ENCODE measurements around the gene TNRC6C.

Gene TNRC6C

DNA sequence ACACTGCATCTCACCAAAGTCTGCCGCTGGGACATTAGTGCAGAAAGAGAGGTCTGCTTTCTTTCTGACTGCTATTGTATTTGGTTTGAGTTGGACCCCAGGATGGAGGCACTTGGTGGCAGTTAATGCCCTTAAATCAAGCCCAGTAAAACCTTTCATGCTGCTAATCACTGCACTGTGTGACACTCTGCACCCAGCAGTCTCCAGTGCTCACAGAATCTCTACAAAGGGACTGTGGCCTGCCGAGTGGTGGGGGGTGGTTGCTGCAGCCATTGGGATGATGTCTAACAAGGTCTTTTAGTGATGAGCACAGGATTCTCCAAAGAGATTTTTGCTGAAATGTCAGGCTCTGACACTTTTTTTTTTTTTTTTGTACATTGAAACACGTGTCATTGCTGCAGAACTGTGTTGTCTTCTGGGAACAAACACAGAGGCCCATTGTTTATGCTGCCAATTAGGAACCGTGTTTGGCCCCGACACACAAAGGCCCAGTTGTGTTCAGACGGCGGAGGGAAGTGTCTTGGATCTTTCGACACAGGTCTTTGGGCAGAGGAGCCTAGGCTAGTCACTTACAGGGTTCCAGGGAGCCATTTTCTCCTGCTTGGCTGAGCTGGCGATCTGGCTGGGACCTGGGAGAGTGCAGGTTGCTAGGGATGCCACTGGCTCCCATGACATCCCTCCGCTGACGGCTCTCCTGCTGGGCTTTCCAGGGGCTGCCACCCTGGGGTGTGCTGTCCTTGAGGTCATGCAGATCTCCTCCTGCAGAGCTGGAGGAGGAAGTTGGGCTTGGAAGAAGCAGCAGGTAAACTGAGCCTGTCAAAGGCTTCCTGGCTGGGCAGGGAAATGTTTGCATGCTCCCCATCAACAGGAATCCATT lies 16.2 kb upstream of the TNRC6C start:
- no peak overlapping the region for H3K4me3 ChIP-seq (ENCODE audit: low read depth, low read length)
- DNase-seq (ENCODE audit: low read depth): no peak
- TF ChIP-seq, protein P1, sequence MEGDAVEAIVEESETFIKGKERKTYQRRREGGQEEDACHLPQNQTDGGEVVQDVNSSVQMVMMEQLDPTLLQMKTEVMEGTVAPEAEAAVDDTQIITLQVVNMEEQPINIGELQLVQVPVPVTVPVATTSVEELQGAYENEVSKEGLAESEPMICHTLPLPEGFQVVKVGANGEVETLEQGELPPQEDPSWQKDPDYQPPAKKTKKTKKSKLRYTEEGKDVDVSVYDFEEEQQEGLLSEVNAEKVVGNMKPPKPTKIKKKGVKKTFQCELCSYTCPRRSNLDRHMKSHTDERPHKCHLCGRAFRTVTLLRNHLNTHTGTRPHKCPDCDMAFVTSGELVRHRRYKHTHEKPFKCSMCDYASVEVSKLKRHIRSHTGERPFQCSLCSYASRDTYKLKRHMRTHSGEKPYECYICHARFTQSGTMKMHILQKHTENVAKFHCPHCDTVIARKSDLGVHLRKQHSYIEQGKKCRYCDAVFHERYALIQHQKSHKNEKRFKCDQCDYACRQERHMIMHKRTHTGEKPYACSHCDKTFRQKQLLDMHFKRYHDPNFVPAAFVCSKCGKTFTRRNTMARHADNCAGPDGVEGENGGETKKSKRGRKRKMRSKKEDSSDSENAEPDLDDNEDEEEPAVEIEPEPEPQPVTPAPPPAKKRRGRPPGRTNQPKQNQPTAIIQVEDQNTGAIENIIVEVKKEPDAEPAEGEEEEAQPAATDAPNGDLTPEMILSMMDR (IDR thresholded peaks at IDR 0.05; ENCODE audit: low read depth, low read length, missing control alignments): no peak
- in situ Hi-C loops (cut with HindIII; ENCODE audit: low sequenced_read_pairs): no loop called here

DNA sequence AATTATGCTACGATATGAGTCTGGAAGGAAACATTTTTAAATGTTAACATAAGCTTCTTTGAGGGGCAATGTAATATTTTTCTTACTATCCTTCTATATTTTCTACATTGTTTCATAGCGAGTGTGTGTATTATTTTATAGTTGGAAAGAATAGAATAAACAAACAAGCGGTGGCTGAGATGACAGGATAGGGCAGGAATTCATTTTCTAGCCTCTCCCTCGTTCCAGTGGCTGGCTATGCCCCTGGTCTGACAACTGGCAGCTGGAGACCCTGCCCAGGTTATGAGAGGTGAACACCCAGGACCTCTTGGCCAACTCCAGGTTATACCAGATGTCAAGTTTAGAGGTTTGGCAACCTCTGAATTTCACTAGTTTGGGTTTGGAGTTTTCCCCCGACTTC lies 14.5 kb upstream of the TNRC6C start:
- TF ChIP-seq, protein P1 (IDR thresholded peaks at IDR 0.05; ENCODE audit: low read depth, low read length, missing control alignments): no peak
- no peak for DNase-seq (ENCODE audit: low read depth)
- no peak overlapping the region for H3K4me3 ChIP-seq (ENCODE audit: low read depth, low read length)
- in situ Hi-C loops (cut with HindIII; ENCODE audit: low sequenced_read_pairs): no loop called here

DNA sequence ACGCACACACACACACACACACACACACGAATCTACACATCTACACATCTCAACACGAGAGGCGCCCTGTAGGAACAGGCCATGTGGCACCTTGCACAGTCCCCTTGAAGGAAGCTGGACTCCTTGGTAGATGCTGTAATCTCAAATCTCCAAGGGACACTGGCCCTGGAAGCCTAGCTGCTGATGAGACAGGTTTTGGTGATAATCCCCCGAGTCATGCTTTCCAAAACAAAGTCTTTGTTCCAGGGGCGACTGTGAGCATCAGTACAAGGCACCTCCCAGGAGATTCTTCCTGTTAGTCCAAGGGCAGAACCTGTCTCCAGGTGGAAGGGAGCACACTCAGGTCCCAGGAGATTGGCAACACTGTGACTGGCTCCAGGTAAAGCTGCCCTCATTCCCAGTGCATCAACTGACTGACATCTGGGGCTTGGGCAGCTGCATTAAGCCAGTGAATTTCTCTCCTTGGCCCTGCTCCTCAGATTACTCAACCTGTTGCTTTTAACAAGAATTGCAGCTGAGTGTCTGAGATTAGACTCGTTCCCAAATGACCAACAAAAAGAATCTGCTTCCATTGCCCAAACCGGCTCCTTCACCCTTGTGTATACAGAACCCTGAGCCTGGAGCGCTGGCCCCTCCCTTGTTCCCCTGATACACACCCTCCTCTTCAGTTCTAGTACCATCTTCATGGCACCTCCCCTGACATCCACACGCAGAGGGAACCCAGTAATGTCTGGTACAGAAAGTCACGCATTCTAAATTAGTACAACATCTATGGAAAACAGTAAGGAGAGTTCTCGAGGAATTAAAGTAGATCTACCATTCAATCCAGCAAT lies 13.9 kb upstream of the TNRC6C start:
- H3K4me3 ChIP-seq (ENCODE audit: low read depth, low read length): no peak overlapping the region
- DNase-seq (ENCODE audit: low read depth): no peak
- TF ChIP-seq, protein P1 (IDR thresholded peaks at IDR 0.05; ENCODE audit: low read depth, low read length, missing control alignments): no peak
- in situ Hi-C loops (cut with HindIII; ENCODE audit: low sequenced_read_pairs): no loop called here

DNA sequence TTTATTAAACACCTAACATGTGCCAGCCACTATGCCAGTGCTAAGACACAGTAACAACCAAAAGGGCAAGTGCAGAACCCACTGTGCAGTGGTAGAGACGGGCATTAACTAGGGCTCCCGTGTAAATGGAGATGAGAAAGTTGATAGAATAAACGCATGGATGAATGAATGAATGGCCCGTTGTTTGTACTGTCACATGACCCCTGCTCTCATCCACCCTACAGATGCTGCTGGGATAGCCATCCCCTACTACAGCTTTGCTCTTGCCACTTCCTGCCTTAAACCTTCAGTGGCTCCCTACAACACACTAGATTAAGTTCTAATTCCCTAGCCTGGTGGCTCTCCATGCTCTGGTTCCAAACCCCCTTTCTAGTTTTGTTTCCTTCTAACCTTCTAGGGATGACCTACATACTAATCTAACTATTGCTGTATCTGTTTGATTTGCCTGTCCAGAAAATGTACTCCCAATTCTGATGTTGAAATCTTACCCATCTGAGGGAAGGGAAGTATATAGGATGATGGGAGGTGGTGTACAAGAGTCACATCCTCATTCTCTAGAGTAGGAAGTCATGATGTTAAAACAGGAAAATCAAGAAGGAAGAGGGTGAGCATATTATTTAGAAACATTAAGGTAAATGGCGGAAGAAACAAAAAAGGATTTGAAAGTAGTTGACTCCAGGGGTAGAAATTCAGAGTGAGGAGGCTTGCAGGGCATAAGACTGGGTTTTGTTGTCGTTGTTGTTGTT lies 11.4 kb upstream of the TNRC6C start:
- in situ Hi-C loops (cut with HindIII; ENCODE audit: low sequenced_read_pairs): no loop called here

DNA sequence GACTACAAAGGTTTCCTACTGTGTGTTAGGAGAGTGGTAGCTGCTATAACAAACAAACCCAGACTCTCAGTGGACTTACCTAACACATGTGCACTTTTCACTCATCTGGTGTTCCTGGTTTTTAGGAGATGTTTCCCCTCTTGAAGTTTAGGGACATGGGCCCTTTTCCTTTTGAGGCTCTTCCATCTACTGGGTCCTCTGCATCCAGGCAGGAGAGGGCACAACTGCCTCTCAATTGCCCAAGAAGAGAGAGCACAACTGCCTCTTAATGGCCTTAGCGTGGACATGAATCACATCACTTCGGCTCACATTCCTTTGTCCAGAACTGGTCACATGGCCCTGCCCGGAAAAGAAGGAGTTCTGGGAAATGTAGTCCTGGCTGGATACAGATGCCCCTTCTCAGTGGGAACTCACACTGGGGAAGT lies 9.8 kb upstream of the TNRC6C start:
- no peak overlapping the region for H3K4me3 ChIP-seq (ENCODE audit: low read depth, low read length)
- DNase-seq (ENCODE audit: low read depth): peak; percentile 13
- TF ChIP-seq, protein P1 (IDR thresholded peaks at IDR 0.05; ENCODE audit: low read depth, low read length, missing control alignments): no peak
- in situ Hi-C loops (cut with HindIII; ENCODE audit: low sequenced_read_pairs): no loop called here

More for the DNA sequence above, 11.4 kb upstream of the TNRC6C start:
- TF ChIP-seq, protein P1 (IDR thresholded peaks at IDR 0.05; ENCODE audit: low read depth, low read length, missing control alignments): no peak
- H3K4me3 ChIP-seq (ENCODE audit: low read depth, low read length): no peak overlapping the region
- DNase-seq (ENCODE audit: low read depth): no peak

DNA sequence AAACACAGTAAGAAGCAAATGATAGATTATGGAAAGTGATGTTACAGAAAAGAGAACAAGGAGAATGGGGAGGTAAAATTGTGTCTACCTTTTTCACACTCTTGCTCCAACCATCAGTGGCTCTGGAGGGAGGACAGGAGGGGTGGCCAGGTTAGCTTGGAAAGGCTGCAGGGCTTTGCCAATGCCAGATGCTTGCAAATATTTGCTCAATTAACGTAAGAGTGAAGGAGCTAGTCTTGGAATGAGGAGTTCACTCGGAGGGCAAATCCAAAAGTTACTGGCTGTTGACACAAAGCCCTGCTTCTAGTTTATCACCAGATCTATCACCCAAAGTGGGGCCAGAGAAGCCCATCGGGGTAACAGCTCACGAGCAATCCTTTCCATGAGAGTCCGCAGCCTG lies 7.4 kb upstream of the TNRC6C start:
- in situ Hi-C loops (cut with HindIII; ENCODE audit: low sequenced_read_pairs): no loop called here
- no peak for DNase-seq (ENCODE audit: low read depth)
- TF ChIP-seq, protein P1 (IDR thresholded peaks at IDR 0.05; ENCODE audit: low read depth, low read length, missing control alignments): no peak
- H3K4me3 ChIP-seq (ENCODE audit: low read depth, low read length): no peak overlapping the region
